ENCODE data around the gene NR4A2. TPM values are rescaled to one million over a fixed set of nuclear protein-coding genes. Genes with fewer than 3 reads are reported as not detected.

NR4A2 gene
- total RNA-seq (10 to 100 TPM in 1 of 4 donors, 1 to 10 TPM in 3; 3.2 to 14.5 (median 6.1) TPM), polyA plus RNA-seq (22.7 TPM)
- long read RNA-seq, donor 1, partial matches to known transcripts, result 2 of 9 reads
- long read RNA-seq, donor 1, other reads (novel, unspliced or antisense), result 4 of 9 reads
- long read RNA-seq, donor 2, partial matches to known transcripts, result 0 of 3 reads
- long read RNA-seq, donor 2, other reads (novel, unspliced or antisense), result 3 of 3 reads
- long read RNA-seq, donor 3, partial matches to known transcripts, result 6 of 19 reads
- long read RNA-seq, donor 3, other reads (novel, unspliced or antisense), result 12 of 19 reads
- long read RNA-seq, donor 4, partial matches to known transcripts, result 1 of 4 reads
- long read RNA-seq, donor 4, other reads (novel, unspliced or antisense), result 3 of 4 reads

GRCh38 chr2:156332534-156333273, at the start of gene NR4A2:
NR4A2 (minus strand) TSS chr2:156332721; CDS start chr2:156330186, 2,535 bp downstream.
- no peaks in the 10 kb centered on the region for H3K9me3 ChIP-seq (ENCODE audit: control insufficient read depth, low read length)
- peak within 1 kb of the TSS; percentile 85 for H3K4me3 ChIP-seq (ENCODE audit: low read length)
- H3K4me1 ChIP-seq (ENCODE audit: control insufficient read depth, insufficient read depth, low read length), result peaks cover 2% of the 10 kb centered on the region
- under 1% methylated on average over 72 of the region's 72 CpGs for WGBS
- H3K27me3 ChIP-seq (ENCODE audit: control insufficient read depth, insufficient read depth), result no peaks in the 10 kb centered on the region
- peak; percentile 83 to 85 for ATAC-seq
- H3K27ac ChIP-seq (ENCODE audit: low read length), result peak within 1 kb of the TSS; percentile 99
- intact Hi-C loops (cut with DNase I), result loop anchor here in 3 of 4 donors (5.0 to 10.0 kb wide), 2 partner anchors 105 to 252 kb away; partner anchors contain the start of gene GPD2 (in 1 of the 3)
- peak; percentile 91 to 97 (median 94) for DNase-seq

- DNase-seq, result no peak
- no peak overlapping the region for H3K4me3 ChIP-seq (ENCODE audit: low read length)
- no peaks in the 10 kb centered on the region for H3K9me3 ChIP-seq (ENCODE audit: control insufficient read depth, low read length)
- no peak overlapping the region for H3K27ac ChIP-seq (ENCODE audit: low read length)
- no peaks in the 10 kb centered on the region for H3K27me3 ChIP-seq (ENCODE audit: control insufficient read depth, insufficient read depth)
- no peak for ATAC-seq
- WGBS, result 66% methylated on average over 1 of the region's 1 CpG
- intact Hi-C loops (cut with DNase I), result no loop called here
- no peaks in the 10 kb centered on the region for H3K4me1 ChIP-seq (ENCODE audit: control insufficient read depth, insufficient read depth, low read length)
These were observed 47.7 kb upstream of the NR4A2 start for GRCh38 chr2:156380117-156380645.

GRCh38 chr2:156379714-156380113, 47.2 kb upstream of the NR4A2 start:
- Histone ChIP-seq H3K27me3 (ENCODE audit: control insufficient read depth, insufficient read depth) (no peaks in the 10 kb centered on the region), H3K4me1 (ENCODE audit: control insufficient read depth, insufficient read depth, low read length) (no peaks in the 10 kb centered on the region), H3K9me3 (ENCODE audit: control insufficient read depth, low read length) (no peaks in the 10 kb centered on the region), H3K27ac (ENCODE audit: low read length) (no peak overlapping the region), H3K4me3 (ENCODE audit: low read length) (no peak overlapping the region)
- ATAC-seq (no peak), DNase-seq (no peak)
- intact Hi-C loops (cut with DNase I), result no loop called here
- 74% methylated on average over 1 of the region's 1 CpG for WGBS

- intact Hi-C loops (cut with DNase I), result no loop called here
- H3K27ac ChIP-seq (ENCODE audit: low read length), result no peak overlapping the region
- no peaks in the 10 kb centered on the region for H3K9me3 ChIP-seq (ENCODE audit: control insufficient read depth, low read length)
- ATAC-seq (no peak), DNase-seq (no peak)
- no peaks in the 10 kb centered on the region for H3K4me1 ChIP-seq (ENCODE audit: control insufficient read depth, insufficient read depth, low read length)
- H3K27me3 ChIP-seq (ENCODE audit: control insufficient read depth, insufficient read depth), result no peaks in the 10 kb centered on the region
- H3K4me3 ChIP-seq (ENCODE audit: low read length), result no peak overlapping the region
These were observed 46.5 kb upstream of the NR4A2 start for GRCh38 chr2:156379071-156379470.

- Histone ChIP-seq H3K27me3 (ENCODE audit: control insufficient read depth, insufficient read depth) (no peaks in the 10 kb centered on the region), H3K4me1 (ENCODE audit: control insufficient read depth, insufficient read depth, low read length) (no peaks in the 10 kb centered on the region), H3K27ac (ENCODE audit: low read length) (no peak overlapping the region), H3K9me3 (ENCODE audit: control insufficient read depth, low read length) (no peaks in the 10 kb centered on the region), H3K4me3 (ENCODE audit: low read length) (no peak overlapping the region)
- DNase-seq (no peak), ATAC-seq (no peak)
- intact Hi-C loops (cut with DNase I), result no loop called here
- 91% methylated on average over 4 of the region's 4 CpGs for WGBS
These were observed 34.2 kb upstream of the NR4A2 start for GRCh38 chr2:156366753-156367152.

- Histone ChIP-seq H3K9me3 (ENCODE audit: control insufficient read depth, low read length) (no peaks in the 10 kb centered on the region), H3K27me3 (ENCODE audit: control insufficient read depth, insufficient read depth) (no peaks in the 10 kb centered on the region), H3K27ac (ENCODE audit: low read length) (no peak overlapping the region), H3K4me1 (ENCODE audit: control insufficient read depth, insufficient read depth, low read length) (no peaks in the 10 kb centered on the region), H3K4me3 (ENCODE audit: low read length) (no peak overlapping the region)
- ATAC-seq (no peak), DNase-seq (no peak)
- intact Hi-C loops (cut with DNase I), result no loop called here
These were observed 30.6 kb upstream of the NR4A2 start for GRCh38 chr2:156363141-156363540.

- 94% methylated on average over 3 of the region's 3 CpGs for WGBS
- no peak overlapping the region for H3K4me3 ChIP-seq (ENCODE audit: low read length)
- no peaks in the 10 kb centered on the region for H3K27me3 ChIP-seq (ENCODE audit: control insufficient read depth, insufficient read depth)
- intact Hi-C loops (cut with DNase I), result no loop called here
- no peaks in the 10 kb centered on the region for H3K4me1 ChIP-seq (ENCODE audit: control insufficient read depth, insufficient read depth, low read length)
- H3K27ac ChIP-seq (ENCODE audit: low read length), result no peak overlapping the region
- H3K9me3 ChIP-seq (ENCODE audit: control insufficient read depth, low read length), result no peaks in the 10 kb centered on the region
- ATAC-seq (no peak), DNase-seq (no peak)
These were observed 23.7 kb upstream of the NR4A2 start for GRCh38 chr2:156356014-156356754.

- WGBS, result 78% methylated on average over 1 of the region's 1 CpG
- Histone ChIP-seq H3K4me1 (ENCODE audit: control insufficient read depth, insufficient read depth, low read length) (no peaks in the 10 kb centered on the region), H3K27ac (ENCODE audit: low read length) (no peak overlapping the region), H3K4me3 (ENCODE audit: low read length) (no peak overlapping the region), H3K9me3 (ENCODE audit: control insufficient read depth, low read length) (no peaks in the 10 kb centered on the region), H3K27me3 (ENCODE audit: control insufficient read depth, insufficient read depth) (no peaks in the 10 kb centered on the region)
- DNase-seq, result no peak
- no peak for ATAC-seq
- intact Hi-C loops (cut with DNase I), result no loop called here
These were observed 20.4 kb upstream of the NR4A2 start for GRCh38 chr2:156352911-156353310.

- 87% methylated on average over 7 of the region's 7 CpGs for WGBS
These were observed 18.0 kb upstream of the NR4A2 start for GRCh38 chr2:156350374-156351142.

GRCh38 chr2:156349605-156350004, 17.1 kb upstream of the NR4A2 start:
- no peaks in the 10 kb centered on the region for H3K27me3 ChIP-seq (ENCODE audit: control insufficient read depth, insufficient read depth)
- no peak overlapping the region for H3K27ac ChIP-seq (ENCODE audit: low read length)
- no peak overlapping the region for H3K4me3 ChIP-seq (ENCODE audit: low read length)
- DNase-seq, result no peak
- H3K9me3 ChIP-seq (ENCODE audit: control insufficient read depth, low read length), result no peaks in the 10 kb centered on the region
- intact Hi-C loops (cut with DNase I), result no loop called here
- H3K4me1 ChIP-seq (ENCODE audit: control insufficient read depth, insufficient read depth, low read length), result no peaks in the 10 kb centered on the region
- no peak for ATAC-seq

More at GRCh38 chr2:156350374-156351142, 18.0 kb upstream of the NR4A2 start:
- H3K27me3 ChIP-seq (ENCODE audit: control insufficient read depth, insufficient read depth), result no peaks in the 10 kb centered on the region
- no peak overlapping the region for H3K27ac ChIP-seq (ENCODE audit: low read length)
- H3K9me3 ChIP-seq (ENCODE audit: control insufficient read depth, low read length), result no peaks in the 10 kb centered on the region
- no peak for ATAC-seq
- H3K4me1 ChIP-seq (ENCODE audit: control insufficient read depth, insufficient read depth, low read length), result no peaks in the 10 kb centered on the region
- intact Hi-C loops (cut with DNase I), result no loop called here
- no peak for DNase-seq
- no peak overlapping the region for H3K4me3 ChIP-seq (ENCODE audit: low read length)
